Astrocyte (in vitro differentiated cells and primary cell): ENCODE measurements around the gene PHF10.

Source experiments
- EZH2 ChIP-seq: IDR thresholded peaks from 2 replicates; pipeline ENCODE4 v1.6.1; 2012; ENCODE audit warnings: mild to moderate bottlenecking, low read length, inconsistent platforms; ENCODE audit not compliant: insufficient read depth
- TF ChIP-seq, protein P1 (sequence below): IDR thresholded peaks from 2 replicates; pipeline ENCODE4 v1.5.1; 2011; ENCODE audit warnings: low read depth, mild to moderate bottlenecking, inconsistent platforms, low read length, moderate library complexity; ENCODE audit not compliant: insufficient read depth

DNA sequence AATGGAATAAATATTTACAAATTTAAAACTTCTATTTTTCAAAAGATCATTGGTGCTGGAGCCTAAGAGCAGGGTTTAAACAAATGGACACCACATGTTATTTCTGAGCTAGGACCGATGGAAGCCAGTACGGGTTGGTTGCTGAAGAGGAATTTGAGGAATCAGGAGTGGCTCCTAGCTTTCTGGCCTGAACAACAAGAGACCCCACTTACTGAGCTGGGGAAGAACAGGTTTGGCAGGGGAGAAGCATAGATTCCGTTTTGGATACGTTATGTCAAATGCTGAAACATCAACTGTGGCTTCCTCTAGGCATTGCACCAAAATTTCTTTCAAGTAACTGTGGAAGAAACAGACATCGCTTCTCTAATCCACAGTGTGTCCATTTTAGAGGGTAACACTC, 29.2 kb downstream of the PHF10 start:
- TF ChIP-seq, protein P1, sequence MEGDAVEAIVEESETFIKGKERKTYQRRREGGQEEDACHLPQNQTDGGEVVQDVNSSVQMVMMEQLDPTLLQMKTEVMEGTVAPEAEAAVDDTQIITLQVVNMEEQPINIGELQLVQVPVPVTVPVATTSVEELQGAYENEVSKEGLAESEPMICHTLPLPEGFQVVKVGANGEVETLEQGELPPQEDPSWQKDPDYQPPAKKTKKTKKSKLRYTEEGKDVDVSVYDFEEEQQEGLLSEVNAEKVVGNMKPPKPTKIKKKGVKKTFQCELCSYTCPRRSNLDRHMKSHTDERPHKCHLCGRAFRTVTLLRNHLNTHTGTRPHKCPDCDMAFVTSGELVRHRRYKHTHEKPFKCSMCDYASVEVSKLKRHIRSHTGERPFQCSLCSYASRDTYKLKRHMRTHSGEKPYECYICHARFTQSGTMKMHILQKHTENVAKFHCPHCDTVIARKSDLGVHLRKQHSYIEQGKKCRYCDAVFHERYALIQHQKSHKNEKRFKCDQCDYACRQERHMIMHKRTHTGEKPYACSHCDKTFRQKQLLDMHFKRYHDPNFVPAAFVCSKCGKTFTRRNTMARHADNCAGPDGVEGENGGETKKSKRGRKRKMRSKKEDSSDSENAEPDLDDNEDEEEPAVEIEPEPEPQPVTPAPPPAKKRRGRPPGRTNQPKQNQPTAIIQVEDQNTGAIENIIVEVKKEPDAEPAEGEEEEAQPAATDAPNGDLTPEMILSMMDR: no peak
- TF ChIP-seq EZH2: no peak
